Neuronal stem cell (in vitro differentiated cells): ENCODE data around the gene THRA.
A peak's percentile ranks its signal among the peaks of the same experiment; 100 is the strongest.

ENCODE experiments used
- DNase-seq: peaks from one replicate; pipeline ENCODE4 v3.0.0-alpha.2; 2013; ENCODE audit warnings: low spot score
- H2AFZ ChIP-seq: one replicate; pipeline ENCODE4 v1.6.1; 2013; ENCODE audit warnings: mild to moderate bottlenecking, low read length, inconsistent platforms
- H2AK5ac ChIP-seq: 2 replicates; pipeline ENCODE4 v1.6.1; 2013; ENCODE audit warnings: low read depth, mild to moderate bottlenecking, inconsistent platforms, low read length, moderate library complexity, mixed read lengths
- H2BK120ac ChIP-seq: 2 replicates; pipeline ENCODE4 v1.6.1; 2013; ENCODE audit warnings: low read depth, mild to moderate bottlenecking, inconsistent platforms, low read length, moderate library complexity, mixed read lengths
- H2BK12ac ChIP-seq: one replicate; pipeline ENCODE4 v1.6.1; 2013; ENCODE audit warnings: low read length, inconsistent platforms
- H2BK15ac ChIP-seq: 2 replicates; pipeline ENCODE4 v1.6.1; 2013; ENCODE audit warnings: mild to moderate bottlenecking, low read length, inconsistent platforms, mixed read lengths
- H2BK5ac ChIP-seq: one replicate; pipeline ENCODE4 v1.6.1; 2013; ENCODE audit warnings: inconsistent platforms, mild to moderate bottlenecking, low read length, moderate library complexity
- H3K14ac ChIP-seq: one replicate; pipeline ENCODE4 v1.6.1; 2013; ENCODE audit warnings: low read length, inconsistent platforms
- H3K18ac ChIP-seq: 2 replicates; pipeline ENCODE4 v1.6.1; 2013; ENCODE audit warnings: low read length, inconsistent platforms
- H3K23ac ChIP-seq: 2 replicates; pipeline ENCODE4 v1.6.1; 2013; ENCODE audit warnings: low read depth, mild to moderate bottlenecking, mixed read lengths, low read length, inconsistent platforms; ENCODE audit not compliant: poor library complexity
- H3K27ac ChIP-seq: replicated peaks from 3 replicates; pipeline ENCODE4 v1.5.1; 2013; ENCODE audit warnings: low read length, inconsistent platforms
- H3K27me3 ChIP-seq, 3 experiments: 2 replicates each; pipeline ENCODE4 v1.6.1; 2013; ENCODE audit warnings: low read length in 3 of 3, mild to moderate bottlenecking in 2 of 3, inconsistent platforms in 1 of 3, low read depth in 1 of 3, mixed read lengths in 1 of 3, moderate library complexity in 1 of 3; ENCODE audit not compliant: control insufficient read depth in 3 of 3, insufficient read depth in 3 of 3
- H3K36me3 ChIP-seq, 2 donors: replicated peaks in 1 of 2; 2 replicates each; pipeline ENCODE4 v1.6.1; 2013; ENCODE audit warnings: low read length in 2 of 2; ENCODE audit not compliant: control insufficient read depth in 2 of 2, insufficient read depth in 2 of 2
- H3K4ac ChIP-seq: 2 replicates; pipeline ENCODE4 v1.6.1; 2013; ENCODE audit warnings: inconsistent platforms, mild to moderate bottlenecking, low read length, moderate library complexity
- H3K4me1 ChIP-seq, 2 donors: 1 replicate in 1 of 2; 2 replicates in 1 of 2; pipeline ENCODE4 v1.6.1; 2013; ENCODE audit warnings: low read length in 2 of 2, low read depth in 1 of 2; ENCODE audit not compliant: control insufficient read depth in 2 of 2, insufficient read depth in 1 of 2
- H3K4me2 ChIP-seq: one replicate; pipeline ENCODE4 v1.6.1; 2013; ENCODE audit warnings: mild to moderate bottlenecking, low read length, inconsistent platforms; ENCODE audit not compliant: insufficient read depth, poor library complexity, severe bottlenecking
- H3K4me3 ChIP-seq, 2 donors: 2 replicates each; pipeline ENCODE4 v1.5.1; 2013; ENCODE audit warnings: low read length in 2 of 2, mild to moderate bottlenecking in 2 of 2, inconsistent platforms in 1 of 2, moderate library complexity in 1 of 2
- H3K79me1 ChIP-seq: one replicate; pipeline ENCODE4 v1.6.1; 2013; ENCODE audit warnings: low read depth, mild to moderate bottlenecking, inconsistent platforms, low read length, moderate library complexity
- H3K9ac ChIP-seq: one replicate; pipeline ENCODE4 v1.6.1; 2013; ENCODE audit warnings: mild to moderate bottlenecking, low read depth, low read length, inconsistent platforms; ENCODE audit not compliant: poor library complexity
- H3K9me3 ChIP-seq, 2 donors: replicated peaks in 1 of 2; 2 replicates each; pipeline versions ENCODE3 to v1.6.1; 2013; ENCODE audit warnings: low read length in 2 of 2, mild to moderate bottlenecking in 2 of 2, inconsistent platforms in 1 of 2, low read depth in 1 of 2, mixed read lengths in 1 of 2, moderate library complexity in 1 of 2; ENCODE audit not compliant: control insufficient read depth in 2 of 2, insufficient read depth in 1 of 2
- H4K8ac ChIP-seq: one replicate; pipeline ENCODE4 v1.6.1; 2013; ENCODE audit warnings: low read depth, mild to moderate bottlenecking, inconsistent platforms, low read length, moderate library complexity
- H4K91ac ChIP-seq: one replicate; pipeline ENCODE4 v1.6.1; 2013; ENCODE audit warnings: low read length, low read depth, mild to moderate bottlenecking, inconsistent platforms; ENCODE audit not compliant: poor library complexity
- WGBS, 2 donors: extraction: QIAGEN DNeasy Blood & Tissue Kit; methylation state at CpG; one replicate each; pipeline ENCODE4 v1.1.7; 2013; ENCODE audit warnings: missing lambda C conversion rate in 2 of 2, mixed read lengths in 1 of 2; ENCODE audit not compliant: insufficient read length in 2 of 2, insufficient replicate concordance in 1 of 2; ENCODE audit errors: extremely low coverage in 2 of 2; 5-methylcytosine and 5-hydroxymethylcytosine counted together

THRA gene

GRCh38 chr17:40097931-40098845 lies 35.4 kb downstream of the THRA start:
- Histone ChIP-seq H4K8ac (no peak overlapping the region), H3K36me3 (peaks cover 20 to 30% of the 10 kb centered on the region in 2 donors), H3K27ac (no peak overlapping the region), H3K4me2 (no peak overlapping the region), H3K14ac (no peak overlapping the region), H3K9ac (no peak overlapping the region), H3K27me3 (peaks cover 0 to 12% (median 8%) of the 10 kb centered on the region in 3 experiments), H2BK15ac (no peak overlapping the region), H2BK12ac (no peak overlapping the region), H3K79me1 (no peaks in the 10 kb centered on the region), H3K9me3 (peaks cover 0 to 4% of the 10 kb centered on the region in 2 donors), H2AFZ (peak overlapping the region; percentile 66), H3K23ac (no peak overlapping the region), H2BK5ac (no peak overlapping the region), H4K91ac (no peak overlapping the region), H3K4me1 (peaks cover 22 to 30% of the 10 kb centered on the region in 2 donors), H3K4ac (no peak overlapping the region), H3K18ac (no peak overlapping the region), H2AK5ac (peak overlapping the region; percentile 3), H2BK120ac (no peak overlapping the region), H3K4me3 (peak overlapping the region in 1 of 2 donors; percentile 53)
- DNase-seq: no peak
- no CpG with 5 or more reads among the region's 9 CpGs for WGBS, 2 donors

- Histone ChIP-seq H3K4me3 (peak overlapping the region; percentile 53 to 77), H3K23ac (peak overlapping the region; percentile 83), H4K91ac (no peak overlapping the region), H2AFZ (peak overlapping the region; percentile 66), H3K14ac (no peak overlapping the region), H4K8ac (no peak overlapping the region), H3K9me3 (peaks cover 0 to 4% of the 10 kb centered on the region in 2 donors), H3K79me1 (no peaks in the 10 kb centered on the region), H2BK15ac (peak overlapping the region; percentile 49), H2AK5ac (peak overlapping the region; percentile 36), H2BK120ac (peak overlapping the region; percentile 6), H3K27me3 (peaks cover 0 to 12% (median 8%) of the 10 kb centered on the region in 3 experiments), H3K9ac (peak overlapping the region; percentile 95), H3K4ac (no peak overlapping the region), H2BK5ac (peak overlapping the region; percentile 77), H3K36me3 (peaks cover 14 to 22% of the 10 kb centered on the region in 2 donors), H3K27ac (no peak overlapping the region), H3K4me2 (peak overlapping the region; percentile 71), H3K4me1 (peaks cover 23 to 36% of the 10 kb centered on the region in 2 donors), H3K18ac (peak overlapping the region; percentile 89), H2BK12ac (peak overlapping the region; percentile 35)
- 100% methylated on average over 1 of the region's 52 CpGs; no CpG with 5 or more reads in 1 of the 2 donors for WGBS, 2 donors
- DNase-seq: peak; percentile 84
Observed at GRCh38 chr17:40098846-40099618, 36.3 kb downstream of the THRA start.

GRCh38 chr17:40099619-40100418 lies 37.1 kb downstream of the THRA start:
- Histone ChIP-seq H3K27ac (no peak overlapping the region), H3K9ac (peak overlapping the region; percentile 95), H3K36me3 (peaks cover 12 to 17% of the 10 kb centered on the region in 2 donors), H2BK15ac (peak overlapping the region; percentile 76), H3K4me1 (peaks cover 23 to 36% of the 10 kb centered on the region in 2 donors), H4K91ac (peak overlapping the region; percentile 11), H4K8ac (peak overlapping the region; percentile 33), H3K18ac (peak overlapping the region; percentile 89), H3K4me2 (peak overlapping the region; percentile 71), H3K79me1 (no peaks in the 10 kb centered on the region), H3K27me3 (peaks cover 0 to 12% (median 8%) of the 10 kb centered on the region in 3 experiments), H3K9me3 (peaks cover 0 to 4% of the 10 kb centered on the region in 2 donors), H2BK12ac (peak overlapping the region; percentile 82), H2BK120ac (peak overlapping the region; percentile 6), H3K23ac (peak overlapping the region; percentile 83), H3K4ac (peak overlapping the region; percentile 32), H3K4me3 (peak overlapping the region; percentile 53 to 77), H3K14ac (peak overlapping the region; percentile 65), H2BK5ac (peak overlapping the region; percentile 77), H2AFZ (peak overlapping the region; percentile 80), H2AK5ac (peak overlapping the region; percentile 36)
- no peak for DNase-seq
- WGBS, 2 donors: no CpG with 5 or more reads among the region's 31 CpGs
